SK-N-MC (cell line): ENCODE data around the gene OSBPL10.

Source experiments
- EZH2 ChIP-seq: fragments of 200-600 bp; sonication (generic); IDR thresholded peaks from one replicate; pipeline ENCODE4 v1.6.1; 2017; ENCODE audit warnings: antibody characterized with exemption
- FOXP2 ChIP-seq: optimal IDR thresholded peaks from 2 replicates; pipeline ENCODE3; 2011; ENCODE audit warnings: mild to moderate bottlenecking, moderate library complexity; ENCODE audit not compliant: insufficient read depth; ENCODE audit errors: extremely low read length, control extremely low read depth
- POLR2AphosphoS5 ChIP-seq: IDR thresholded peaks from 2 replicates; pipeline ENCODE4 v1.6.1; 2012; ENCODE audit warnings: mild to moderate bottlenecking, low read depth, low read length, borderline replicate concordance

DNA sequence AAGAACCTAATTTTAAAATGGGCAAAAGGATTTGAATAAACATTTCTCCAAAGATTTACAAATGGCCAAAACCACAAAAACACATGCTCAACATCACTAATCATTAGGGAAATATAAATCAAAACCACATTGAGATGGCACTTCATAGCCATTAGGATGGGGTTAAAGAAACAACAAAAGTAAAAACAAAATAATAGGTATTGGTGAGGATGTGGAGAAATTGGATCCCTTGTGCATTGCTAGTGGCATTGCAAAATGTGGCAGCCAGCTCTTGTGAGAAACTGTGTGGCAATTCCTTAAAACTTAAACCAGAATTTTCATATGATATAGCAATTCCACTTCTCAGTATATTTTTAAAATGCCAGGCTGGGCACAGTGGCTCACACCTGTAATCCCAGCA, 321.8 kb downstream of the OSBPL10 start:
- TF ChIP-seq FOXP2 (no peak), EZH2 (no peak), POLR2AphosphoS5 (no peak)
